GM12878 (cell line): ENCODE data around the gene TEX30.

Experiments used
- JUNB ChIP-seq: IDR thresholded peaks from 2 replicates; pipeline ENCODE4 v1.6.1; 2016; ENCODE audit warnings: antibody characterized with exemption, mild to moderate bottlenecking
- SMAD1 ChIP-seq: fragments of 450-650 bp; IDR thresholded peaks from 2 replicates; pipeline ENCODE4 v1.6.1; 2018; ENCODE audit warnings: mild to moderate bottlenecking, low read depth; ENCODE audit not compliant: partially characterized antibody
- YY1 ChIP-seq: IDR thresholded peaks from 2 replicates; pipeline ENCODE4 v1.6.1; 2011; ENCODE audit warnings: low read depth, mild to moderate bottlenecking, low read length
- TF ChIP-seq, protein P1 (sequence below), 3 experiments: IDR thresholded peaks in 2 of 3; conservative IDR thresholded peaks in 1 of 3; 2 replicates each; pipeline ENCODE4 v1.5.1; 2011; ENCODE audit warnings: low read depth in 3 of 3, low read length in 3 of 3, mild to moderate bottlenecking in 3 of 3, control low read depth in 2 of 3, moderate library complexity in 2 of 3, inconsistent platforms in 1 of 3, mixed read lengths in 1 of 3; ENCODE audit not compliant: control insufficient read depth in 2 of 3, insufficient read depth in 1 of 3; ENCODE audit errors: extremely low read depth in 1 of 3

DNA sequence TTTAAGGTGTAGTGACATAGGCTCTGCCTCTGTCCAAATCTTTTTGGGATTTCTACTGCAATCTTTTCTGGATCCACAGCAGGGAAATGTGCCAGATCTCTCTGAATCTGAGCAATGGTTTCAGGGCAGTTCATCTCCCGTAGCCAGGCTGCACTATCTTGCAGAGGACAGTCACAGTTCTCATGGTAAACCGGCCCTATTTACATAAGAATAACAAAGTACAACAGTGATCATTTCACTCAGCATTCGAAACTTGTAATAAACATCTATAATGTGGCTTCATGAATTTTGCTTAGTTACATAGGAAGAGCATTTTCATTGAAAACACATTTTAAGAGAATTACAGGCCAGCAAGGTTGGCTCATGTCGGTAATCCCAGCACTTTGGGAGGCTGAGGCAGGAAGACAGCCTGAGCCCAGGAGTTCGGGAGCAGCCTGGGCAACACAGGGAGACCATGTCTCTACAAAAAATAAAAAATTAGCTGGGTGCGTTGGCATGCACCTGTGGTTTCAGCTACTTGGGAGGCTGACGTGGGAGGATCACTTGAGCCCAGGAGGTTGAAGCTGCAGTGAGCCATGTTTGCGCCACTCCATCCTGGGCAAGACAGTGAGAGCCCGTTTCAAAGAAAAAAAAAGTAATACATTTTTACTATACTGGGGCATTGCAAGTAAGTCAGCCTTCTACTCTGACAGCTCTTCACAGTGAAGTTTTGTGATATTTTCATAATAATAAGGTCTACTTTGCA is 20.2 kb upstream of the TEX30 start:
- TF ChIP-seq, protein P1, sequence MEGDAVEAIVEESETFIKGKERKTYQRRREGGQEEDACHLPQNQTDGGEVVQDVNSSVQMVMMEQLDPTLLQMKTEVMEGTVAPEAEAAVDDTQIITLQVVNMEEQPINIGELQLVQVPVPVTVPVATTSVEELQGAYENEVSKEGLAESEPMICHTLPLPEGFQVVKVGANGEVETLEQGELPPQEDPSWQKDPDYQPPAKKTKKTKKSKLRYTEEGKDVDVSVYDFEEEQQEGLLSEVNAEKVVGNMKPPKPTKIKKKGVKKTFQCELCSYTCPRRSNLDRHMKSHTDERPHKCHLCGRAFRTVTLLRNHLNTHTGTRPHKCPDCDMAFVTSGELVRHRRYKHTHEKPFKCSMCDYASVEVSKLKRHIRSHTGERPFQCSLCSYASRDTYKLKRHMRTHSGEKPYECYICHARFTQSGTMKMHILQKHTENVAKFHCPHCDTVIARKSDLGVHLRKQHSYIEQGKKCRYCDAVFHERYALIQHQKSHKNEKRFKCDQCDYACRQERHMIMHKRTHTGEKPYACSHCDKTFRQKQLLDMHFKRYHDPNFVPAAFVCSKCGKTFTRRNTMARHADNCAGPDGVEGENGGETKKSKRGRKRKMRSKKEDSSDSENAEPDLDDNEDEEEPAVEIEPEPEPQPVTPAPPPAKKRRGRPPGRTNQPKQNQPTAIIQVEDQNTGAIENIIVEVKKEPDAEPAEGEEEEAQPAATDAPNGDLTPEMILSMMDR (IDR thresholded peaks at IDR 0.05 in 2 of 3, conservative IDR thresholded peaks at IDR 0.05 in 1 of 3; ENCODE audit: control insufficient read depth in 2 of 3, extremely low read depth in 1 of 3, insufficient read depth in 1 of 3, low read depth in 3 of 3, low read length in 3 of 3), result no peak
- TF ChIP-seq YY1, result no peak
- TF ChIP-seq SMAD1, result no peak
- TF ChIP-seq JUNB, result no peak
